HUES64 (cell line): ENCODE data around the gene TCF12.

ENCODE experiments used
- H3K27ac ChIP-seq: 2 replicates; pipeline ENCODE4 v1.7.0; 2013; ENCODE audit warnings: low read depth, low read length, inconsistent platforms
- H3K27me3 ChIP-seq: 2 replicates; pipeline ENCODE4 v1.6.1; 2013; ENCODE audit warnings: mild to moderate bottlenecking, low read length; ENCODE audit not compliant: insufficient read depth
- H3K36me3 ChIP-seq: 2 replicates; pipeline ENCODE4 v1.6.1; 2013; ENCODE audit warnings: mild to moderate bottlenecking, low read length; ENCODE audit not compliant: insufficient read depth
- H3K4me1 ChIP-seq: 2 replicates; pipeline ENCODE4 v1.6.1; 2013; ENCODE audit warnings: mild to moderate bottlenecking, low read length, moderate library complexity; ENCODE audit not compliant: insufficient read depth
- H3K4me3 ChIP-seq: 2 replicates; pipeline ENCODE4 v1.5.1; 2013; ENCODE audit warnings: mild to moderate bottlenecking, low read length, moderate library complexity
- H3K9ac ChIP-seq: 2 replicates; pipeline ENCODE4 v1.6.1; 2013; ENCODE audit warnings: mild to moderate bottlenecking, low read depth, low read length
- H3K9me3 ChIP-seq: 2 replicates; pipeline ENCODE4 v1.6.1; 2013; ENCODE audit warnings: low read depth, low read length; ENCODE audit not compliant: insufficient read depth
- WGBS: fragments of 150-250, 120-280 bp; methylation state at CpG from one replicate; pipeline ENCODE4 v1.1.7; 2013; ENCODE audit warnings: missing lambda C conversion rate; 5-methylcytosine and 5-hydroxymethylcytosine counted together

TCF12 gene

GRCh38 chr15:57033715-57034439 lies 115.4 kb downstream of the TCF12 start:
- peaks cover 59% of the 10 kb centered on the region for H3K4me1 ChIP-seq
- H3K9ac ChIP-seq: no peak overlapping the region
- no peak overlapping the region for H3K27ac ChIP-seq
- WGBS: 92% methylated on average over 2 of the region's 3 CpGs
- no peaks in the 10 kb centered on the region for H3K36me3 ChIP-seq
- no peaks in the 10 kb centered on the region for H3K27me3 ChIP-seq
- H3K4me3 ChIP-seq: no peak overlapping the region
- no peaks in the 10 kb centered on the region for H3K9me3 ChIP-seq

GRCh38 chr15:57034613-57035012 lies 116.2 kb downstream of the TCF12 start:
- Histone ChIP-seq H3K4me3 (no peak overlapping the region), H3K36me3 (no peaks in the 10 kb centered on the region), H3K9ac (no peak overlapping the region), H3K27ac (no peak overlapping the region), H3K4me1 (peaks cover 66% of the 10 kb centered on the region), H3K27me3 (no peaks in the 10 kb centered on the region), H3K9me3 (no peaks in the 10 kb centered on the region)
- WGBS: no CpG with 5 or more reads among the region's 1 CpG

- no peaks in the 10 kb centered on the region for H3K36me3 ChIP-seq
- 61% methylated on average over 4 of the region's 5 CpGs for WGBS
- H3K27me3 ChIP-seq: no peaks in the 10 kb centered on the region
- no peak overlapping the region for H3K27ac ChIP-seq
- H3K9ac ChIP-seq: no peak overlapping the region
- H3K9me3 ChIP-seq: no peaks in the 10 kb centered on the region
- H3K4me1 ChIP-seq: peaks cover 74% of the 10 kb centered on the region
- H3K4me3 ChIP-seq: no peak overlapping the region
These were observed 117.2 kb downstream of the TCF12 start for GRCh38 chr15:57035664-57036063.

- WGBS: 33% methylated on average over 1 of the region's 1 CpG
- no peaks in the 10 kb centered on the region for H3K36me3 ChIP-seq
- peaks cover 74% of the 10 kb centered on the region for H3K4me1 ChIP-seq
- H3K4me3 ChIP-seq: no peak overlapping the region
- no peaks in the 10 kb centered on the region for H3K27me3 ChIP-seq
- H3K27ac ChIP-seq: no peak overlapping the region
- H3K9me3 ChIP-seq: no peaks in the 10 kb centered on the region
- no peak overlapping the region for H3K9ac ChIP-seq
These were observed 117.9 kb downstream of the TCF12 start for GRCh38 chr15:57036352-57036751.

- no peak overlapping the region for H3K27ac ChIP-seq
- no peaks in the 10 kb centered on the region for H3K9me3 ChIP-seq
- peaks cover 76% of the 10 kb centered on the region for H3K4me1 ChIP-seq
- WGBS: 90% methylated on average over 3 of the region's 5 CpGs
- H3K27me3 ChIP-seq: no peaks in the 10 kb centered on the region
- H3K4me3 ChIP-seq: no peak overlapping the region
- H3K9ac ChIP-seq: no peak overlapping the region
- H3K36me3 ChIP-seq: no peaks in the 10 kb centered on the region
These were observed 119.1 kb downstream of the TCF12 start for GRCh38 chr15:57037548-57037947.

- Histone ChIP-seq H3K27ac (no peak overlapping the region), H3K36me3 (no peaks in the 10 kb centered on the region), H3K9ac (no peak overlapping the region), H3K27me3 (no peaks in the 10 kb centered on the region), H3K9me3 (no peaks in the 10 kb centered on the region), H3K4me1 (peaks cover 71% of the 10 kb centered on the region), H3K4me3 (no peak overlapping the region)
- WGBS: 97% methylated on average over 2 of the region's 2 CpGs
These were observed 119.6 kb downstream of the TCF12 start for GRCh38 chr15:57038040-57038439.

GRCh38 chr15:57038496-57038895 lies 120.1 kb downstream of the TCF12 start:
- H3K9me3 ChIP-seq: no peaks in the 10 kb centered on the region
- no peak overlapping the region for H3K27ac ChIP-seq
- peaks cover 66% of the 10 kb centered on the region for H3K4me1 ChIP-seq
- WGBS: 96% methylated on average over 5 of the region's 5 CpGs
- H3K4me3 ChIP-seq: no peak overlapping the region
- H3K36me3 ChIP-seq: no peaks in the 10 kb centered on the region
- H3K9ac ChIP-seq: no peak overlapping the region
- H3K27me3 ChIP-seq: no peaks in the 10 kb centered on the region

GRCh38 chr15:57041416-57041815 lies 123.0 kb downstream of the TCF12 start:
- no peak overlapping the region for H3K4me3 ChIP-seq
- 0 out of 2 replicates have a peak overlapping the region, but pooled peaks have one; percentile 31 for H3K27ac ChIP-seq
- no peaks in the 10 kb centered on the region for H3K9me3 ChIP-seq
- H3K4me1 ChIP-seq: peaks cover 52% of the 10 kb centered on the region
- H3K36me3 ChIP-seq: no peaks in the 10 kb centered on the region
- no peak overlapping the region for H3K9ac ChIP-seq
- no peaks in the 10 kb centered on the region for H3K27me3 ChIP-seq

- Histone ChIP-seq H3K4me1 (peaks cover 39% of the 10 kb centered on the region), H3K36me3 (no peaks in the 10 kb centered on the region), H3K27ac (no peak overlapping the region), H3K9me3 (no peaks in the 10 kb centered on the region), H3K9ac (no peak overlapping the region), H3K4me3 (no peak overlapping the region), H3K27me3 (no peaks in the 10 kb centered on the region)
- WGBS: 93% methylated on average over 4 of the region's 5 CpGs
These were observed 125.7 kb downstream of the TCF12 start for GRCh38 chr15:57044072-57044702.

GRCh38 chr15:57044970-57045369 lies 126.5 kb downstream of the TCF12 start:
- Histone ChIP-seq H3K9ac (no peak overlapping the region), H3K27me3 (no peaks in the 10 kb centered on the region), H3K27ac (no peak overlapping the region), H3K4me1 (peaks cover 40% of the 10 kb centered on the region), H3K4me3 (no peak overlapping the region), H3K9me3 (no peaks in the 10 kb centered on the region), H3K36me3 (no peaks in the 10 kb centered on the region)
- 93% methylated on average over 4 of the region's 4 CpGs for WGBS

GRCh38 chr15:57045741-57046382 lies 127.4 kb downstream of the TCF12 start:
- no peaks in the 10 kb centered on the region for H3K27me3 ChIP-seq
- 91% methylated on average over 5 of the region's 5 CpGs for WGBS
- no peaks in the 10 kb centered on the region for H3K9me3 ChIP-seq
- H3K4me3 ChIP-seq: no peak overlapping the region
- H3K27ac ChIP-seq: no peak overlapping the region
- H3K9ac ChIP-seq: no peak overlapping the region
- H3K36me3 ChIP-seq: no peaks in the 10 kb centered on the region
- peaks cover 34% of the 10 kb centered on the region for H3K4me1 ChIP-seq
